ENCODE results near the gene PPP1R9B. TPM values are rescaled to one million over a fixed set of nuclear protein-coding genes. Genes with fewer than 3 reads are reported as not detected.

Gene PPP1R9B
- polyA plus RNA-seq, 1 donor from 2014 or later = 4.2 TPM

DNA sequence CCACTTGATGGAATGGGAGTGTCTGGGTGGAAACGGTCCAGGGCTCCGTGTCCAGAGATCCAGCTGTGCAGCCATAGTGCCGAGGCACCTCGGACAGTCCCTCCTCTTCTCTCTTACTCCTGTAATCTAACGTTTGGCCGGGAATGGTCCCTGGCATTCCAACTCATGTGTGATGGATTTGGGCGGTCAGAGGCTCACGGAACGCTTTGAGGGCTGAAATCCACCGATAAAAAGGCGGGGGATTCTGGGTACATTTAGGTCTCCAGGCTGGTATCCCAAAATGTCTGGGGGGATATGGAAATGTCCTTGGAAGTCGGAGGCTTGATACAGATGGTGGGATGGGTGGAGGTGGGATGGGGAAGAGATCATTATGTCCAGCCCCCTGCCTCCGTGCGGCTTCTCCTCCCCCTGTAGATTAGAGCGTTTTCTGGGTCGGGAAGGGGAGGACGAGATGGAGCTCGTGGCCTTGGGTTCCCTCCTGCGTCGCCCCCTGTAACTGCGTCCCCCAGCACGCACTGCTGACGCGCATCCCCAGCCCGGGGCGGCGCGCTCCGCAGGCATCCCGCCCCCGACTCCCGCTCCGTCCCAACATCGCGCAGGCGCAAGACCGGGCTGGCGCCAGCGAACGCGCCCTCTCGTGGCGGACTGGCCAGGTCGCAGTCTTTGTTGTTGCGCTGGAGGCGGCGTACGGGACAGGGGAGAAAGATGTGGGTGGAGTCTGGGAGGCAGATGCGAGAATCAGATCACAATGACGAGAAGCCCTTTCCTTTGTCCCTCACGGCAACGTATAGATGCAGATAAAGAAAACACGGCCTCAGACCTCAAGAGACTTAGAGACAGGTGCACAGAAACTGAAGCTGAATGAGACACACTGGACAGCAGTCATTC is 10.8 kb upstream of the PPP1R9B start:
- H3K27ac Mint-ChIP-seq = peak overlapping the region; percentile 1 to 46 (median 31)
- H3K36me3 Mint-ChIP-seq = no peaks in the 10 kb centered on the region
- no peaks in the 10 kb centered on the region for H3K9me3 Mint-ChIP-seq
- no peaks in the 10 kb centered on the region for H3K27me3 Mint-ChIP-seq
- H3K4me3 Mint-ChIP-seq = peak overlapping the region; percentile 54 to 88 (median 76)
- peaks cover 21 to 31% (median 28%) of the 10 kb centered on the region in 3 donors for H3K4me1 Mint-ChIP-seq

DNA sequence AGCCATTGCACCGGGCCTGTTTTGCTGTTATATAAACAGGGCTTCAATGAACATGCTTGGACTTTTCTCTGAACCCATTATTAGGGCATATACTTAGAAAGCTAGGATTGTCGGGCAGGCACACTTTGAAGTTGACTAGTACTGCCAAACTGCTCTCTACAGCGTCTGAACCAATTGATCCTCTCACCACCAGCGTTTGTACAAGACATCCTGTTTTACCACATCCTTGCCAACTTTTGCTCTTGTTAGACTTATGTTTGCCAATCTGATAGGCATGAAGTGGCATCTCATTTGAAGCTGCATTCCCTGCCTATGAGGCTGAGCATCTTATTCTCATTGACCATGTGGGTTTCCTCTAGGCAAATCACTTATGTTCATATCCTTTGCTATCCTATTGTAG is 7.4 kb upstream of the PPP1R9B start:
- no peaks in the 10 kb centered on the region for H3K27me3 Mint-ChIP-seq
- H3K36me3 Mint-ChIP-seq = no peaks in the 10 kb centered on the region
- H3K9me3 Mint-ChIP-seq = no peaks in the 10 kb centered on the region
- peak overlapping the region in 1 of 3 donors; percentile 37 for H3K27ac Mint-ChIP-seq
- H3K4me1 Mint-ChIP-seq = peaks cover 15 to 32% (median 19%) of the 10 kb centered on the region in 3 donors
- no peak overlapping the region for H3K4me3 Mint-ChIP-seq

DNA sequence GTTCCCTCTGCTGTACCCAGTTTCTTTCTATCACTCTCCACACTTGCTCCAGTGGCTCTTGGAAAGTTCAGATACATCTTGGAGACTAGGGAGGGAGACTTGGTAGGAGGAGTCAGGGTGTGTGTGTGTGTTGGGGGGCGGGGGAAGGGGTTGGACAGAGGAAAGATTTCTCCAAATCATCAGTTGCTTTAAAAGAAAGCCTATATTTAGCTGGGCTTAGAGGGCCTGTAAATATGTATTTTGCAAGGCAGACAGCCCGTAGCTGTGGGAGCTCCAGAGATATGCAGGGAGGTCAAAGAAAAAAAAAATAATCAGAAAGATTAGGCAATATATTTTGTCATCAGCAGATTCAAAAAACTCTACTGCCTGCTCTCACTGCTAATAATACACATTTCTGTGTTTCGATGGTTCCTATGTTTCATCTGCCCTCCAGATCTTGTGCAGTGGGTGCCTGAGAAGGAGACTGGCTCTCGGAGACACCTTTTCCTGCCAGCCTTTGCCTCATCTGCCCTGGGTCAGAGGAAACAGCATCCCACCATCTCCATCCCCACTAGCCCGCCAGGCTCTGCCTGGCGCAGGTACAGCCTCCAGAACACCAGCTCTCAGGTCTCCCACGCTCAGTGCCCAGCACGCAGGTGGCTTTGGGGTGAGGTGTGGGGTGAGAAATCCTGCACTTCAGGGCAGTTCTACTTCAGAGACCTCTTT is 4.8 kb upstream of the PPP1R9B start:
- H3K4me1 Mint-ChIP-seq = peaks cover 4 to 23% (median 11%) of the 10 kb centered on the region in 3 donors
- no peaks in the 10 kb centered on the region for H3K36me3 Mint-ChIP-seq
- no peaks in the 10 kb centered on the region for H3K9me3 Mint-ChIP-seq
- H3K27ac Mint-ChIP-seq = peak overlapping the region; percentile 13 to 99 (median 78)
- no peaks in the 10 kb centered on the region for H3K27me3 Mint-ChIP-seq
- H3K4me3 Mint-ChIP-seq = peak overlapping the region in 2 of 4 donors; percentile 45 to 55

DNA sequence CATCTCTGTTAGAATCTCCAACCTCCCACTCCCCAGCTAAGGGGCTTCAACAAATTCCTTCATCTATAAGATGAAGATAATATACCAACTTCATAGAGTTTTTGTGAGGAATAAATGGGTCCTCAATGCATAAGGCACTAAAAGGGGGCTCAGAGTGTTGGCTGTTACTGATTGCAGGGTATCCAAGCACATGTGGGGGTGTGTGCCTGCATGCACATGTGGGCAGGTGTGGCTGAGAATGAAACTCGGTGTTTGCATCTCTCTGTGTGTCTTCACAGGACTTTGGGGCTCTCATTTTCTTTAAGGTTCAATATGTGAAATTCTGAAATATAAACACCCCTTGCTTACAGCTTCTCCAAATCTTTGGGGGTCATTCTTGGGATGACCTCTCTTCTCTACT is 4.1 kb upstream of the PPP1R9B start:
- H3K27ac Mint-ChIP-seq = peak overlapping the region; percentile 78 to 99 (median 91)
- H3K27me3 Mint-ChIP-seq = no peaks in the 10 kb centered on the region
- H3K9me3 Mint-ChIP-seq = no peaks in the 10 kb centered on the region
- peaks cover 0 to 21% (median 11%) of the 10 kb centered on the region in 3 donors for H3K4me1 Mint-ChIP-seq
- no peaks in the 10 kb centered on the region for H3K36me3 Mint-ChIP-seq
- peak overlapping the region in 3 of 4 donors; percentile 45 to 55 (median 54) for H3K4me3 Mint-ChIP-seq

DNA sequence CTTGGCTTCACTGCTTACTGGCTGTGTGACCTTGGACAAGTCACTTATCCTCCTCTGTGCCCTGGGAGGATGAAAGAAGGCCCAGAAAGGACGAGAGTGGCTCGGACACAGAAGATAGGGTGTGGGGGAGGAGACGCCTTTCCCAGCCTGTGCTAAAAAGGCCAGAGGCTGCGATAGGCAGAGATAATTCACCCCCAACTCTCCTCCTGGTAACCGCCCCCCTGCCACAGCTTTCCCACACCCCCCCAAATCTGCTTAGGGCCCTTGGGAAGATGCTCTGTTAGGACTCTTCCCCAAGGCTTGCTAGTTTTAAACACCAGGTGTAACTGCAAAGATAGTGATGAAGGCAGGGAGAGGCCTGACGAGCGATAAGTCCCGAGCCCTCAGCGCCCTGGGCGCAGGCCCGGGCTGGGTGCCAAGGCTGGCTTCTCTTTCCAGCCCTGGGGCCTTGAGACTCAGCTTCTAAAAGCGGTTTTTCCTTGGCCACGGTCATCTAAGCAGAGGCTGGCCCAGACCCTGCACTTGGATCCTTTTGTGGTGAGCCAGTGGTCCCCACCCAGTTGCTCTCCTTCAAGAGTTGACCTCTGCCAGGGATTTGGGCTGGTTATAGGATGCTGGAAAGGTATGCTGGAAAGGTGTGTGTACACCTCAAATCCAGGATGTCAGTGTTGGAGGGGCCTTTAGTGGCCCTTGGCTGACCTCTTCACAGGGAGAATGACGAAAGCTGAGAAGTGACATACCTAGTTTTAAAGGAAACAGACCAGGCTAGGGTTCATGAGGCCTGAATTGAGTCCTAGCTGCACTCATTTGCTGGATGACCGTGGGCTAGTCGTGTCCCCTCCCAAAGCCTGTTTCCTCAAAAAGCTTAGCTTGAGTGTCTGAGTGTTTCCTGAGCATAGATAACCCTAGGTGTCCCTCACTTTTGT is 3.4 kb upstream of the PPP1R9B start:
- Mint-ChIP-seq H3K27ac (peak overlapping the region; percentile 71 to 99 (median 91)), H3K4me1 (peaks cover 0 to 21% (median 11%) of the 10 kb centered on the region in 3 donors), H3K36me3 (no peaks in the 10 kb centered on the region), H3K9me3 (no peaks in the 10 kb centered on the region), H3K27me3 (no peaks in the 10 kb centered on the region), H3K4me3 (peak overlapping the region in 2 of 4 donors; percentile 25 to 55)

DNA sequence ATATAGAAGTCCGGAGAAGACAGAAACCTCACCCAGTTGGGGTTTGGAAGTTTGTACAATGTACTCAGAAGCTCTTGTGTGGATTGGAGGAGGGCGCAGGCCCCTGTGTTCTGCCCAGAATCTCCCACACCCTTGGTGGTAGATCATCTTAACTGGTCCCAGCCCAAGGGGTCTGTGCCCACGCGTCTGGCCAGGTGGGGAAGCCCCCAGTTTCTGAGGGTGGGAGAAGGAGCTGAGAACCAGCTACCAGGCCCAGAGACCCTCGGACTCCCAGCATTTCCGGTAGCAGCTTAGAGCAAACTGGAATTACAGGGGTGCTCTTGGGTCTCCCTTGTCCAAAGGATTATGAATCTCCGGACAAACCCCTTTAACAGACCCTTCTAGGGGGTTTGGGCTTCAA is 2.3 kb upstream of the PPP1R9B start:
- peaks cover 4% of the 10 kb centered on the region for H3K36me3 Mint-ChIP-seq
- H3K4me3 Mint-ChIP-seq = peak overlapping the region in 3 of 4 donors; percentile 93 to 98 (median 98)
- H3K9me3 Mint-ChIP-seq = no peaks in the 10 kb centered on the region
- H3K27me3 Mint-ChIP-seq = no peaks in the 10 kb centered on the region
- peak overlapping the region in 1 of 3 donors; percentile 99 for H3K27ac Mint-ChIP-seq
- H3K4me1 Mint-ChIP-seq = peaks cover 0 to 17% (median 12%) of the 10 kb centered on the region in 3 donors

DNA sequence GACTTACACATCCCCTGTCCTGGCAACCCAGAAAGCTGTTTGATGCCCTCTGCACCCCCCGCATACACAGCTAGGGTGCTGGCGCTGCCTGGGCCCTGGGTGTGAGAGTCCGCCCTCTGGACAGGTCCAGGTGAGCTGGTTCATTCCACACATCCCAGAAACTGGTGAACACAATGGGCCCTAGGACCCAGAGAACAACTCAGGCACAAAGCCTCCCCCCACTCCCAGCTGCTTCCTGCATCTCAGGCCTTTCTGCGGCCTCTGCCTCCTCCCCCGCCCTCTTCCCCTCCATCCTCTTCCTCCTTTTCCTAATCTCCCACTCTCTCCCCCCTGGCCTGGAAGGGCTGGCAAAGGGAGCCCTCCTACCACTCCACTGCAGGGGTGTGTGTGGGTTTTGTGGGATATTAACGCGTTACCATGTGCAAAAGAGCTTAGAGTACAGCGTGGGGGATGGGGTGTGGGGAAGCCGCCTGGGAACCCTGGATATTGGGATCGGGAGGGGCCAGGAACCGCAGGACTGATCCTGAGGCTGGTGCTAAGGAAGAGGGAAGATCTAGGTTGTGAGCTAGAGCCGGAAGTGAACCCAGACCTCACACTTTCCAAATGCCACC is 1.6 kb upstream of the PPP1R9B start:
- H3K36me3 Mint-ChIP-seq = peaks cover 5% of the 10 kb centered on the region
- H3K27me3 Mint-ChIP-seq = no peaks in the 10 kb centered on the region
- H3K4me3 Mint-ChIP-seq = peak overlapping the region; percentile 93 to 98 (median 96)
- H3K9me3 Mint-ChIP-seq = no peaks in the 10 kb centered on the region
- H3K4me1 Mint-ChIP-seq = peaks cover 3 to 18% (median 12%) of the 10 kb centered on the region in 3 donors
- peak overlapping the region; percentile 86 to 99 (median 90) for H3K27ac Mint-ChIP-seq

DNA sequence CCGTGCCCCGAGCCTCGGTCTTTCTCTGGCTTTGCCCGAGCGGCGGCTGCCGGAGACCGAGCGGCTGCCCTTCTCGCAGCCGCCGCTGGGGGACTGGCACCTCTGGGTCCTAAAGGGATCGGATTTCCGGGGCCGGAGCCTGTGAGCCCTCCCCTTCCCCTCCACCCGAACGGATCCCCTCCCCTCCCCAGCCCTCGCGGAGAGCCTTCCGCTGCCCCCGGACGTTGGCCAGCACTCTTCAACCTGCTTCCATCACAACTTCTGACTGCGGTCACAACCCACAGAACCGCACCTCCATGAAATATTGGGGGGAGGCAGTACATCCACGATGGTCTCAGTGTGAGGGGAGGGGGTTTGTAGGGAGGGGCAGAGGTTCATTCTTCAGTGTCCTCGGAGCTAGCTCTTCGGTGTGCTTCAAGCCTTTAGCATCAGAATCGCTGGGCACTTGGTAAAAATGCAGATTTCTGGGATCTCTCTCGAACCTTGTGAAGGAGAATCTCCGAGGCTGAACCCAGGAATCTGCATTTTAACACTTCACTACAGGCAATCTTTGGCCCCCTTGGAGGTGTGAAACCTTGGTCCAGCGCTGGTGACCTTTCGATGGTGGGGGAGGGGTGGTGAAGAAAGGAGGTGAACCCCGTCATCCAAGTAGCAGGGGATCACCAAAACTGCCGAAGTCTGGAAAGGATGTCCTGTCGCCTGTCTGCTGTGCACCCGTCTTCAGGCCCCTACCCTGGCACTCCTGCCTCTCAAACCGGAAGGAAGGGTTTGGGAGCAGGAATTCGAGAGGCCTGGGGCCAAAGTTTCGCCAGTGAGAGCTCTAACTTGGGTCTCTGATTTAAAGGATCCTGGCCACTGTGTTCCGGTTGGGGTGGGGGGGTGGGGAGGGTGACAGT is 812 bp upstream of the PPP1R9B start:
- H3K27ac Mint-ChIP-seq = peak overlapping the region; percentile 90 to 99 (median 93)
- H3K36me3 Mint-ChIP-seq = peaks cover 8% of the 10 kb centered on the region
- peak overlapping the region; percentile 93 to 98 (median 96) for H3K4me3 Mint-ChIP-seq
- peaks cover 9 to 24% (median 15%) of the 10 kb centered on the region in 3 donors for H3K4me1 Mint-ChIP-seq
- no peaks in the 10 kb centered on the region for H3K27me3 Mint-ChIP-seq
- H3K9me3 Mint-ChIP-seq = no peaks in the 10 kb centered on the region

DNA sequence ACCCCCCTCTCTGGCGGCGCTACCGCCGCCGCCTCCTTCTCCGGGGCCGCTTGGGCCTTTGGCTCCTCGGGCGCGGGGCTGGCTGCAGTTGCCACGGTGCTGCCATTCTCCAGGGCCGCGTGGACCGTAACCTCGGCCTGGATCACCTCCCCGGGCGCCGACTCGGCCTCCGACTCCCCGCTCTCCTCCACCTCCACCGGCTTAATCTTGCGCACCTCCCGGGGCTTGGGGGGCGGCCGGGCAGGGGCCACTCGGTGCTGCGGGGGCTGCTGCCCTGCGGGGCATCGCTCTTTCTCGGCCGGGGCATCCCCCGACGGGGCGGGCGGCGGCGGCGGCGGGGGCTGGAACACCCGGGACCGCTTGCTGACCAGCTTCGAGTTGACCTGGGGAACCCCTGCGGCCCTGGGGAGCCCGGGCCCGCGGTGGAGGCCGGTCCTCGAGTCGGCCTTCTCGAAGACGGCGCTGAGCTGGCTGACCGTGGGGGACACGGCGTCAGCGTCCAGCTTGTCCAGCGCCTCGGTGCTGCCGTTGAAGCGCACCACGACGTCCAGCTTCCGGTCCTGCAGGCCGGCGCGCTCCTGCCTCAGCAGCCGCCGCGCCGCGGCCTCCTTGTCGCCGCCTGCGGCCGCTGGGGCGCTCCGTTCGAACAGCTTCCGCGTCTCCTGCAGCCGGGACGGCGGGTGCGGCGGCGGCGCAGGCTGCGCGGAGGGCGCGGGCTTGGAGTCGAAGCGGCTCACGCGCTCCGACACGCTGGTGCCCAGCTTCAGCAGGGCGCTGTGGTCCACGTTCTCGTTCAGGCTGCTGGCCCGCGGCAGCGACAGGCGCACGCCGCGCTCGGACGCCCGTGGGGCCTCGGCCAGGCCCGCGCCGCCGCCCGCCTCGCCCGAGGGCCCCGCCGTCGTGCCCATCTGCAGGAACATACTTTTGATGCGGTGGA is 792 bp downstream of the PPP1R9B start:
- no peaks in the 10 kb centered on the region for H3K27me3 Mint-ChIP-seq
- peak overlapping the region; percentile 91 to 99 (median 95) for H3K27ac Mint-ChIP-seq
- peak overlapping the region; percentile 91 to 100 (median 96) for H3K4me3 Mint-ChIP-seq
- peaks cover 9 to 31% (median 23%) of the 10 kb centered on the region in 3 donors for H3K4me1 Mint-ChIP-seq
- no peaks in the 10 kb centered on the region for H3K9me3 Mint-ChIP-seq
- H3K36me3 Mint-ChIP-seq = peaks cover 9% of the 10 kb centered on the region

DNA sequence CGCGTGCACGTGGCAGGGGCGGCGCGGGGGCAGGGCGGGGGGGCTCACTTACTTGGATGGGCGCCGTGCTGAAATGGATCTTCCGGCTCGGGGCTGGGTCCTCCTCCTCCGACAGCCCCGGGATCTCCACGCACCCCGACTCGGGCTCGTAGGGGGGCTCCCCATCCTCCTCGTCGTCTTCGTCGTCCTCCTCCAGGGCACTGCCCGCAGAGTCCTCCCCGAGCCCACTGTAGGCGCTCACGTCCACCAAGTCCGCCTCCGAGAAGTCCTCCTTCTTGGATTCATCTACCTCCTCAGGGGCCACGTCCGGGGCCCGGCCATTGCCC is 1.4 kb downstream of the PPP1R9B start:
- H3K4me1 Mint-ChIP-seq = peaks cover 15 to 31% (median 25%) of the 10 kb centered on the region in 3 donors
- H3K27me3 Mint-ChIP-seq = no peaks in the 10 kb centered on the region
- H3K36me3 Mint-ChIP-seq = peaks cover 14% of the 10 kb centered on the region
- H3K9me3 Mint-ChIP-seq = no peaks in the 10 kb centered on the region
- H3K4me3 Mint-ChIP-seq = peak overlapping the region; percentile 91 to 100 (median 95)
- H3K27ac Mint-ChIP-seq = peak overlapping the region; percentile 91 to 99 (median 95)

DNA sequence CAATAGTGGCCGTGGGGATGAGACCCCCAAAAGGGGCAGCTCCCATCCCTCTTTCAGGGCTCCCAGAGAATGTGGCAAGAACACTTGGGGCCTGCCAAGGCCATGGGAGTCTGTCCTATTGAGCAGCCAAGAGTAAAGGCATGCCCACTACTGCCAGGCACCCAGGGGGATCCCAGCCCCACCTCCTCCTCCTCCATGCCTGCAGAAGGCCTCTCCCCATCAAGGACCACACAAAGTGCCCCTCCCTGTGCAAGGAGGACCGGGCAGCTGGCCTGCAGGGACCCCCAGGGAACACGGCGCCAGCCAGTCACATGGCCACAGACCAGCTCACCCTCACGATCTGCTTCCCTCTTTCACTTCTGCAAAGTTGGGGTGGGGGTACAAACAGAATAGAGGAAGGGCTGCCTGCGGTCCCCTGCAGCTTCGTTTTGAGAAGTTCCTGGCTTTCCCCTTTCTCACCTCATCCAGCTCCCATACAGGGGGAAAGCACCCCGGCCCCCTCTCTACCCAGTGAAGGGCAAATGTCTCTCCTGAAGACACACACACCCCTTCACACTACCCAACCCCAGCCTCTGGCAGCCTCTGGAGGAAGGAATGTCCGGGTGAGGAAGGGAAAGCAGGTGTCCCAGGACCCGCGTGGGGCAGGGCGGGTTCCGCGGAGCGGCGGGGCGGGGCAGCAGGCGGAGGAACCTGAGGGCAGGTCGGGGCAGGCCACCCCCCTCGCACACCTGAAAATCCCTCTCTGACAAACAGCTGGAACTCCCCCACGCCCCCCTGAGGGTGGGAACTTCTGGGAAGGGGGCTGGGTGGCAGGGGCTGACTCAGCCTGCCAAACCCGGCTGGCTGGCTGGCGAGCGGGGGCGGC is 2.0 kb downstream of the PPP1R9B start:
- no peaks in the 10 kb centered on the region for H3K27me3 Mint-ChIP-seq
- H3K9me3 Mint-ChIP-seq = no peaks in the 10 kb centered on the region
- peak overlapping the region; percentile 95 to 99 (median 99) for H3K27ac Mint-ChIP-seq
- peak overlapping the region; percentile 91 to 100 (median 98) for H3K4me3 Mint-ChIP-seq
- H3K4me1 Mint-ChIP-seq = peaks cover 15 to 32% (median 30%) of the 10 kb centered on the region in 3 donors
- H3K36me3 Mint-ChIP-seq = peaks cover 14% of the 10 kb centered on the region

DNA sequence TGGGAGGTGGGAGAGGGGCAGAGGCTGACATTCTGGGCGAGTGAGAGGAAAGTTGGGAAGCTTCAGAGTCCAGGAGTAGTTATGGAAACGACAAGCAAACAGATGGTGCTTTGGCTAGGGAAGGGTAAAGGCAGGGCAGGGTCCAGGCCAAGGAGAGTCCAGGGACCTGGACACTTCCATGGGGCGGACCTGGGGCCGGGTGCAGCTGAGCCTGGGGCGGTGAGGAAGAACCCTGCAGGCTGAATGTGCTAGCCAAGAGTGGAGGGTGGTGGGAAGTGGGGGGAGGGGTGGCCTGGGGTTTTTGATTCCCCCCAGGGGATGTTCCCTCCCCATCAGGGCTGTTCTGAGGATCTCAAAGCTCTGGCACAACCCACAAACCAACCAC is 2.6 kb downstream of the PPP1R9B start:
- peaks cover 15% of the 10 kb centered on the region for H3K36me3 Mint-ChIP-seq
- H3K4me3 Mint-ChIP-seq = peak overlapping the region; percentile 91 to 100 (median 98)
- H3K4me1 Mint-ChIP-seq = peaks cover 19 to 37% (median 34%) of the 10 kb centered on the region in 3 donors
- H3K27ac Mint-ChIP-seq = peak overlapping the region; percentile 95 to 99 (median 99)
- no peaks in the 10 kb centered on the region for H3K27me3 Mint-ChIP-seq
- no peaks in the 10 kb centered on the region for H3K9me3 Mint-ChIP-seq
